K562 (cell line): ENCODE measurements around the gene ST14. TPM values are rescaled to one million over a fixed set of nuclear protein-coding genes. Genes with fewer than 3 reads are reported as not detected.

Experiments used
- E2F5 ChIP-seq: sonication (generic); formaldehyde crosslinking; IDR thresholded peaks from 2 replicates; pipeline ENCODE4 v1.8.0; 2022; ENCODE audit warnings: mild to moderate bottlenecking, missing genetic modification reagents
- EWSR1 ChIP-seq: fragments of 450-650 bp; IDR thresholded peaks from 2 replicates; pipeline ENCODE4 v1.6.1; 2018; ENCODE audit warnings: borderline replicate concordance, mild to moderate bottlenecking, low read depth, moderate library complexity; ENCODE audit not compliant: partially characterized antibody
- GABPA ChIP-seq: fragments of 200-800 bp; sonication (Bioruptor generic); conservative IDR thresholded peaks from 2 replicates; pipeline ENCODE4 v1.6.1; 2016; ENCODE audit warnings: low read depth, missing genetic modification characterization, missing compliant biosample characterization
- HCFC1 ChIP-seq: IDR thresholded peaks from 2 replicates; pipeline ENCODE4 v1.6.1; 2012; ENCODE audit warnings: low read depth, low read length, improper control_type of control experiment
- ID3 ChIP-seq, 2 experiments: fragments of 250-450 bp in 1 of 2; fragments of 450-650 bp in 1 of 2; sonication (Bioruptor Pico) in 1 of 2; IDR thresholded peaks; 2 replicates each; pipeline versions ENCODE4 v1.6.1 to v1.8.0; 2016 to 2021; ENCODE audit warnings: mild to moderate bottlenecking in 2 of 2, moderate library complexity in 2 of 2, missing compliant biosample characterization in 1 of 2, missing genetic modification characterization in 1 of 2
- KDM4B ChIP-seq, 2 experiments: fragments of 450-650 bp in 1 of 2; sonication (generic) in 1 of 2; IDR thresholded peaks; 2 replicates each; pipeline ENCODE4 v1.6.1; 2016 to 2017; ENCODE audit warnings: borderline replicate concordance in 2 of 2, antibody characterized with exemption in 1 of 2, low read depth in 1 of 2, mild to moderate bottlenecking in 1 of 2
- NFXL1 ChIP-seq: fragments of 450-650 bp; formaldehyde crosslinking; IDR thresholded peaks from 2 replicates; pipeline ENCODE4 v1.4.0; 2021; ENCODE audit warnings: mild to moderate bottlenecking
- NFYB ChIP-seq: IDR thresholded peaks from 2 replicates; pipeline ENCODE4 v1.6.1; 2011; ENCODE audit warnings: mild to moderate bottlenecking, moderate library complexity; ENCODE audit not compliant: insufficient read length; ENCODE audit errors: extremely low read depth
- RBM14 ChIP-seq: fragments of 200-400 bp; formaldehyde crosslinking; IDR thresholded peaks from 2 replicates; pipeline ENCODE4 v1.6.1; 2018; ENCODE audit warnings: low read depth, mild to moderate bottlenecking, low read length, moderate library complexity, borderline replicate concordance; ENCODE audit not compliant: insufficient read depth
- RBM25 ChIP-seq: fragments of 200-400 bp; formaldehyde crosslinking; IDR thresholded peaks from 2 replicates; pipeline ENCODE4 v1.6.1; 2018; ENCODE audit warnings: low read length, low read depth, moderate library complexity; ENCODE audit not compliant: severe bottlenecking
- XRCC4 ChIP-seq: IDR thresholded peaks from one replicate; pipeline ENCODE4 v1.6.1; 2011; ENCODE audit not compliant: insufficient read depth, insufficient read length; ENCODE audit errors: extremely low read depth
- ZEB2 ChIP-seq: fragments of 450-650 bp; IDR thresholded peaks from 2 replicates; pipeline ENCODE4 v1.6.1; 2016
- ZNF311 ChIP-seq: fragments of 250-450 bp; sonication (Bioruptor Pico); IDR thresholded peaks from 2 replicates; pipeline ENCODE4 v1.4.0; 2020; ENCODE audit warnings: mild to moderate bottlenecking, moderate library complexity
- ZNF592 ChIP-seq: fragments of 450-650 bp; IDR thresholded peaks from 2 replicates; pipeline ENCODE4 v1.6.1; 2017; ENCODE audit warnings: antibody characterized with exemption, mild to moderate bottlenecking
- ZNF764 ChIP-seq: fragments of 250-450 bp; sonication (Bioruptor Pico); IDR thresholded peaks from 2 replicates; pipeline ENCODE4 v1.4.0; 2020; ENCODE audit warnings: low read depth, mild to moderate bottlenecking, moderate library complexity
- ZNF79 ChIP-seq: fragments of 250-450 bp; sonication (Bioruptor Pico); IDR thresholded peaks from 2 replicates; pipeline ENCODE4 v1.4.0; 2020; ENCODE audit warnings: low read depth, mild to moderate bottlenecking, moderate library complexity
- polyA plus RNA-seq, 8 experiments: library from polyadenylated mRNA; depleted of rRNA in 4 of 8; stranded (reverse) in 5 of 8; unstranded in 3 of 8; fragments of >200 nt; fragmentation: Nextera tagmentation in 2 of 8; fragmentation: Illumina TruSeq in 1 of 8; extraction: Ambion mirVana in 2 of 8; extraction: Trizol in 1 of 8; gene quantifications; 2 replicates each; pipeline versions ENCODE4 v1.2.1 to v1.2.3, GENCODE V29; 2011 to 2014; ENCODE audit warnings: inconsistent platforms in 1 of 8, missing spikeins in 1 of 8
- total RNA-seq, 7 experiments: library from RNA; depleted of rRNA in 6 of 7; stranded (reverse); fragments of >200 nt in 6 of 7; fragmentation: Illumina TruSeq in 2 of 7; extraction: Trizol in 2 of 7; gene quantifications; 2 replicates each; pipeline versions ENCODE4 v1.2.1 to v1.2.3, GENCODE V29; 2011 to 2021; ENCODE audit warnings: low replicate concordance in 1 of 7
- TF ChIP-seq, protein P1 (sequence below): fragments of 450-650 bp; formaldehyde crosslinking; conservative IDR thresholded peaks from 2 replicates; pipeline ENCODE4 v1.4.0; 2022; ENCODE audit warnings: mild to moderate bottlenecking, missing genetic modification characterization

The ST14 gene
- total and polyA plus RNA-seq, 9 of the 15 experiments (the other 6 are each of a cell fraction or from before 2014, with no cell fraction given), result 0.08 to 0.20 TPM; not detected in 7

- TF ChIP-seq ZNF592 (no peak), ZNF764 (no peak), NFXL1 (CRISPR knock-in tag) (no peak), NFYB (no peak), ZNF311 (CRISPR knock-in tag) (no peak), XRCC4 (no peak), RBM25 (peak; percentile 47), EWSR1 (no peak), HCFC1 (no peak), RBM14 (no peak), ZEB2 (no peak), E2F5 (no peak), ID3 (CRISPR knock-in tag; IDR thresholded peaks at IDR 0.05) (no peak), ID3 (tag; IDR thresholded peaks at IDR 0.05) (no peak), KDM4B (IDR thresholded peaks at IDR 0.05; ENCODE audit: borderline replicate concordance in 2 of 2, low read depth in 1 of 2) (no peak), GABPA (tag) (peak; percentile 57), ZNF79 (no peak)
- TF ChIP-seq, protein P1, sequence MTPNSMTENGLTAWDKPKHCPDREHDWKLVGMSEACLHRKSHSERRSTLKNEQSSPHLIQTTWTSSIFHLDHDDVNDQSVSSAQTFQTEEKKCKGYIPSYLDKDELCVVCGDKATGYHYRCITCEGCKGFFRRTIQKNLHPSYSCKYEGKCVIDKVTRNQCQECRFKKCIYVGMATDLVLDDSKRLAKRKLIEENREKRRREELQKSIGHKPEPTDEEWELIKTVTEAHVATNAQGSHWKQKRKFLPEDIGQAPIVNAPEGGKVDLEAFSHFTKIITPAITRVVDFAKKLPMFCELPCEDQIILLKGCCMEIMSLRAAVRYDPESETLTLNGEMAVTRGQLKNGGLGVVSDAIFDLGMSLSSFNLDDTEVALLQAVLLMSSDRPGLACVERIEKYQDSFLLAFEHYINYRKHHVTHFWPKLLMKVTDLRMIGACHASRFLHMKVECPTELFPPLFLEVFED (CRISPR knock-in tag), result no peak
These were observed 4.0 kb downstream of the ST14 start (continued) for GRCh38 chr11:130163346-130164220.
